GM23248 (cell line): ENCODE data around the gene RGS19. TPM values are rescaled to one million over a fixed set of nuclear protein-coding genes. Genes with fewer than 3 reads are reported as not detected.

Experiments
- DNase-seq: peaks from one replicate; pipeline ENCODE4 v3.0.0-alpha.2; 2015
- H2AFZ ChIP-seq: fragments of 200-600 bp; sonication (generic); 2 replicates; pipeline ENCODE4 v1.6.1; 2016; ENCODE audit warnings: antibody characterized with exemption
- H3F3A ChIP-seq: fragments of 200-600 bp; sonication (generic); 2 replicates; pipeline ENCODE4 v1.6.1; 2016; ENCODE audit warnings: mild to moderate bottlenecking, antibody characterized with exemption, mixed run types; ENCODE audit not compliant: insufficient read depth
- H3K27ac ChIP-seq: fragments of 200-600 bp; sonication (generic); 2 replicates; pipeline ENCODE4 v1.5.1; 2016; ENCODE audit warnings: mild to moderate bottlenecking
- H3K27me3 ChIP-seq: fragments of 200-600 bp; sonication (generic); replicated peaks from 2 replicates; pipeline ENCODE4 v1.6.1; 2016; ENCODE audit warnings: mild to moderate bottlenecking; ENCODE audit not compliant: insufficient read depth
- H3K36me3 ChIP-seq: fragments of 200-600 bp; sonication (generic); 2 replicates; pipeline ENCODE4 v1.6.1; 2016; ENCODE audit warnings: low read depth, mild to moderate bottlenecking
- H3K4me1 ChIP-seq: fragments of 200-600 bp; sonication (generic); 2 replicates; pipeline ENCODE4 v1.6.1; 2016; ENCODE audit warnings: mild to moderate bottlenecking; ENCODE audit not compliant: insufficient read depth
- H3K4me2 ChIP-seq: fragments of 200-600 bp; sonication (generic); one replicate; pipeline ENCODE4 v1.6.1; 2016; ENCODE audit warnings: mild to moderate bottlenecking; ENCODE audit not compliant: unreplicated experiment
- H3K4me3 ChIP-seq: fragments of 200-600 bp; sonication (generic); 2 replicates; pipeline ENCODE4 v1.5.1; 2016; ENCODE audit warnings: mild to moderate bottlenecking
- H3K79me2 ChIP-seq: fragments of 200-600 bp; sonication (generic); 2 replicates; pipeline ENCODE4 v1.6.1; 2016; ENCODE audit warnings: mild to moderate bottlenecking; ENCODE audit not compliant: insufficient read depth
- H3K9ac ChIP-seq: fragments of 200-600 bp; sonication (generic); 2 replicates; pipeline ENCODE4 v1.6.1; 2016; ENCODE audit warnings: mild to moderate bottlenecking
- H3K9me2 ChIP-seq: fragments of 200-600 bp; sonication (generic); 2 replicates; pipeline ENCODE4 v1.6.1; 2016; ENCODE audit warnings: mixed run types, mild to moderate bottlenecking, moderate library complexity; ENCODE audit not compliant: insufficient read depth
- H3K9me3 ChIP-seq: fragments of 200-600 bp; sonication (generic); one replicate; pipeline ENCODE4 v1.6.1; 2017; ENCODE audit warnings: low read depth
- H4K20me1 ChIP-seq: fragments of 200-600 bp; sonication (generic); 2 replicates; pipeline ENCODE4 v1.6.0; 2016; ENCODE audit not compliant: insufficient read depth
- EZH2 ChIP-seq: fragments of 200-600 bp; sonication (generic); IDR thresholded peaks from 2 replicates; pipeline ENCODE4 v1.6.1; 2018; ENCODE audit warnings: antibody characterized with exemption, mild to moderate bottlenecking; ENCODE audit not compliant: insufficient read depth, poor library complexity, severe bottlenecking
- EZH2phosphoT487 ChIP-seq: fragments of 200-600 bp; sonication (generic); IDR thresholded peaks from 2 replicates; pipeline ENCODE4 v1.6.1; 2018; ENCODE audit warnings: antibody characterized with exemption, moderate library complexity, mild to moderate bottlenecking, low read depth; ENCODE audit not compliant: insufficient read depth
- WGBS, 2 experiments: methylation state at CpG; one replicate each; pipeline ENCODE4 v1.1.6; 2015 to 2017; ENCODE audit warnings: low lambda C conversion rate in 2 of 2, low coverage in 1 of 2; ENCODE audit errors: missing lambda C conversion rate in 2 of 2; 5-methylcytosine and 5-hydroxymethylcytosine counted together
- in situ Hi-C: fragments of 300-500 bp; cut with MboI; formaldehyde crosslinking; loops from 2 replicates; pipeline ENCODE4 v1.15.0; 2020
- polyA plus RNA-seq: library from polyadenylated mRNA; unstranded; fragments of >200 nt; fragmentation: Nextera tagmentation; extraction: Ambion mirVana; gene quantifications from 2 replicates; pipeline ENCODE4 v1.2.1, GENCODE V29; 2016
- total RNA-seq: library from RNA; depleted of rRNA; stranded (reverse); fragments of >200 nt; shearing (Covaris generic); gene quantifications from 2 replicates; pipeline ENCODE4 v1.2.3, GENCODE V29; 2014

Gene RGS19
- total and polyA plus RNA-seq, 2 experiments from 2014 or later: 13.2 to 18.7 TPM

GRCh38 chr20:64052326-64052722 lies 27.0 kb downstream of the RGS19 start:
- no peak overlapping the region for H2AFZ ChIP-seq
- no peaks in the 10 kb centered on the region for H3K4me1 ChIP-seq
- no peaks in the 10 kb centered on the region for H3K9me2 ChIP-seq
- no peaks in the 10 kb centered on the region for H3F3A ChIP-seq
- H3K4me3 ChIP-seq: no peak overlapping the region
- in situ Hi-C loops: no loop called here
- H3K9me3 ChIP-seq: no peaks in the 10 kb centered on the region
- H3K9ac ChIP-seq: no peak overlapping the region
- no peaks in the 10 kb centered on the region for H3K79me2 ChIP-seq
- no peaks in the 10 kb centered on the region for H3K27me3 ChIP-seq
- DNase-seq: no peak
- WGBS, 2 experiments: 69 to 83% methylated on average over 9 of the region's 10 CpGs
- TF ChIP-seq EZH2 (no peak), EZH2phosphoT487 (no peak)
- H4K20me1 ChIP-seq: no peaks in the 10 kb centered on the region
- H3K36me3 ChIP-seq: no peaks in the 10 kb centered on the region
- no peak overlapping the region for H3K4me2 ChIP-seq
- H3K27ac ChIP-seq: no peak overlapping the region

GRCh38 chr20:64051561-64052325 lies 27.6 kb downstream of the RGS19 start:
- TF ChIP-seq EZH2phosphoT487 (no peak), EZH2 (no peak)
- H3K4me3 ChIP-seq: no peak overlapping the region
- no peak overlapping the region for H3K27ac ChIP-seq
- no peak overlapping the region for H3K9ac ChIP-seq
- no peak for DNase-seq
- H3K36me3 ChIP-seq: no peaks in the 10 kb centered on the region
- H3K27me3 ChIP-seq: no peaks in the 10 kb centered on the region
- no peaks in the 10 kb centered on the region for H3K9me3 ChIP-seq
- no peaks in the 10 kb centered on the region for H3K79me2 ChIP-seq
- H4K20me1 ChIP-seq: no peaks in the 10 kb centered on the region
- H2AFZ ChIP-seq: no peak overlapping the region
- no peaks in the 10 kb centered on the region for H3K9me2 ChIP-seq
- no peak overlapping the region for H3K4me2 ChIP-seq
- WGBS, 2 experiments: 55 to 62% methylated on average over 15 of the region's 15 CpGs
- no peaks in the 10 kb centered on the region for H3K4me1 ChIP-seq
- in situ Hi-C loops: no loop called here
- H3F3A ChIP-seq: no peaks in the 10 kb centered on the region

- in situ Hi-C loops: no loop called here
- Histone ChIP-seq H3K27me3 (no peaks in the 10 kb centered on the region), H3K4me2 (no peak overlapping the region), H3K9ac (no peak overlapping the region), H2AFZ (no peak overlapping the region), H3K9me2 (no peaks in the 10 kb centered on the region), H3F3A (no peaks in the 10 kb centered on the region), H3K79me2 (no peaks in the 10 kb centered on the region), H4K20me1 (no peaks in the 10 kb centered on the region), H3K4me1 (no peaks in the 10 kb centered on the region), H3K9me3 (no peaks in the 10 kb centered on the region), H3K36me3 (no peaks in the 10 kb centered on the region), H3K27ac (no peak overlapping the region), H3K4me3 (no peak overlapping the region)
- no peak for DNase-seq
- TF ChIP-seq EZH2phosphoT487: no peak
- no peak for TF ChIP-seq EZH2
- 65 to 67% methylated on average over 9 to 11 of the region's 11 CpGs for WGBS, 2 experiments
Measured at GRCh38 chr20:64051033-64051452, 28.3 kb downstream of the RGS19 start.

GRCh38 chr20:64050261-64051032 lies 28.9 kb downstream of the RGS19 start:
- H3K27me3 ChIP-seq: no peaks in the 10 kb centered on the region

More at GRCh38 chr20:64050261-64051032, 28.9 kb downstream of the RGS19 start:
- Histone ChIP-seq H3K79me2 (no peaks in the 10 kb centered on the region), H3K9me3 (no peaks in the 10 kb centered on the region), H2AFZ (no peak overlapping the region), H3K36me3 (no peaks in the 10 kb centered on the region), H3K27ac (no peak overlapping the region), H3K4me3 (no peak overlapping the region), H3F3A (no peaks in the 10 kb centered on the region), H3K4me1 (no peaks in the 10 kb centered on the region), H3K9ac (no peak overlapping the region), H4K20me1 (no peaks in the 10 kb centered on the region), H3K4me2 (no peak overlapping the region), H3K9me2 (no peaks in the 10 kb centered on the region)
- no peak for DNase-seq
- in situ Hi-C loops: no loop called here
- no peak for TF ChIP-seq EZH2
- TF ChIP-seq EZH2phosphoT487: no peak
- 87 to 89% methylated on average over 23 of the region's 23 CpGs for WGBS, 2 experiments
